Vagina (tissue), 2 donors: ENCODE measurements around the gene ZBTB2.

Experiments used
- CTCF ChIP-seq, 3 experiments: fragments of 450-650 bp in 2 of 3; fragments of 200-600 bp in 1 of 3; sonication (generic) in 1 of 3; IDR thresholded peaks; one replicate each; pipeline ENCODE4 v1.5.1; 2017 to 2019; ENCODE audit warnings: antibody characterized with exemption in 3 of 3, mild to moderate bottlenecking in 2 of 3, moderate library complexity in 2 of 3
- POLR2A ChIP-seq, 2 donors: fragments of 450-650 bp; IDR thresholded peaks; one replicate each; pipeline ENCODE4 v1.6.1; 2017; ENCODE audit warnings: antibody characterized with exemption in 2 of 2, mild to moderate bottlenecking in 2 of 2, moderate library complexity in 2 of 2
- POLR2AphosphoS5 ChIP-seq, 2 donors: sonication (generic); formaldehyde crosslinking; IDR thresholded peaks; one replicate each; pipeline ENCODE4 v1.9.0; 2017; ENCODE audit warnings: antibody characterized with exemption in 2 of 2, mild to moderate bottlenecking in 2 of 2, low read depth in 1 of 2; ENCODE audit not compliant: insufficient read depth in 1 of 2

GRCh38 chr6:151338651-151339200, 52.6 kb downstream of the ZBTB2 start:
- no peak for TF ChIP-seq CTCF (IDR thresholded peaks at IDR 0.05)
- no peak for TF ChIP-seq POLR2A (IDR thresholded peaks at IDR 0.05)
- TF ChIP-seq POLR2AphosphoS5 (IDR thresholded peaks at IDR 0.05; ENCODE audit: insufficient read depth in 1 of 2, low read depth in 1 of 2) = no peak
